ENCODE measurements around the gene AVP.

The AVP gene

GRCh38 chr20:3123542-3123941, 39.0 kb upstream of the AVP start:
- no peak for TF ChIP-seq CTCF (IDR thresholded peaks at IDR 0.05)

- TF ChIP-seq CTCF (IDR thresholded peaks at IDR 0.05): no peak
These were observed 37.6 kb upstream of the AVP start for GRCh38 chr20:3121955-3122610.

GRCh38 chr20:3121271-3121911, 36.9 kb upstream of the AVP start:
- no peak for TF ChIP-seq CTCF (IDR thresholded peaks at IDR 0.05)

- TF ChIP-seq CTCF (IDR thresholded peaks at IDR 0.05): no peak
These were observed 34.5 kb upstream of the AVP start for GRCh38 chr20:3119044-3119443.

- TF ChIP-seq CTCF (IDR thresholded peaks at IDR 0.05): no peak
These were observed 31.8 kb upstream of the AVP start for GRCh38 chr20:3116341-3116740.

- TF ChIP-seq CTCF (IDR thresholded peaks at IDR 0.05): peak; percentile 76
These were observed 30.9 kb upstream of the AVP start for GRCh38 chr20:3115190-3116107.

- TF ChIP-seq CTCF (IDR thresholded peaks at IDR 0.05): no peak
These were observed 27.5 kb upstream of the AVP start for GRCh38 chr20:3111995-3112394.
